OCI-LY1 (cell line): ENCODE measurements around the gene PATJ.

Experiments
- CTCF ChIP-seq: fragments of 200-600 bp; sonication (generic), shearing (Covaris generic); IDR thresholded peaks from 2 replicates; pipeline ENCODE4 v1.5.1; 2017; ENCODE audit warnings: mild to moderate bottlenecking, antibody characterized with exemption, low read length, moderate library complexity, mixed read lengths
- EZH2 ChIP-seq: fragments of 200-600 bp; sonication (generic), shearing (Covaris generic); IDR thresholded peaks from 2 replicates; pipeline ENCODE4 v1.8.0; 2017; ENCODE audit warnings: borderline replicate concordance, mixed run types, mild to moderate bottlenecking, antibody characterized with exemption, low read length, moderate library complexity, mixed read lengths

DNA sequence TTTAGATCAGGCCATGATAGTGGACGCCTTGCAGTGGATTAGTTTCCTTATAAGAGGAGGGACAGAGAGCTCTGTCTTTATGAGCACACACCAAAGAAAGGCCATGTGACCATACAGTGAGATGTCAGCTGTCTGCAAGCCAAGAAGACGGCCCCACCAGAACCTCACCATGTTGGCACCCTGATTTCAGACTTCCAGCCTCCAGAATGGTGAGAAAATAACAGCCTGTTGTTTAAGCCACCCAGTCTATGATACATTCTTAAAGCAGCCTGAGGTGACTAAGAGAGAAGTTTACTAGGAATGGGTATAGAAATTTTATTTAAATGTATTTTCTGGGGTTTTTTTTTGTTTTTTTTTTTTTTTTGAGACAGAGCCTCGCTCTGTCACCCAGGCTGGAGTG lies 481.9 kb downstream of the PATJ start:
- no peak for TF ChIP-seq CTCF
- TF ChIP-seq EZH2, result no peak
